ENCODE measurements around the gene PSMG2.

- TF ChIP-seq CTCF (IDR thresholded peaks at IDR 0.05) (no peak), ZFX (IDR thresholded peaks at IDR 0.05; ENCODE audit: borderline replicate concordance) (no peak)
Measured at GRCh38 chr18:12747530-12748315, 44.9 kb downstream of the PSMG2 start.

Measured in 22Rv1 (cell line).